ENCODE data around the gene PPP1R9B.

The PPP1R9B gene

GRCh38 chr17:50165066-50165465 lies 14.6 kb upstream of the PPP1R9B start:
- no peaks in the 10 kb centered on the region for H3F3A ChIP-seq (ENCODE audit: insufficient read depth, low read length)
- no peak overlapping the region for H3K27ac ChIP-seq (ENCODE audit: low read depth, low read length, poor library complexity, severe bottlenecking)
- no peak overlapping the region for H3K4me3 ChIP-seq (ENCODE audit: low read depth, low read length, poor library complexity, severe bottlenecking)
- H3K4me1 ChIP-seq (ENCODE audit: insufficient read depth, low read length, severe bottlenecking) = peaks cover 18% of the 10 kb centered on the region
- H3K79me2 ChIP-seq (ENCODE audit: insufficient read depth, low read length) = no peaks in the 10 kb centered on the region
- no peak overlapping the region for H3K9ac ChIP-seq (ENCODE audit: low read length)
- H3K27me3 ChIP-seq (ENCODE audit: insufficient read depth, low read length) = no peaks in the 10 kb centered on the region
- H2AFZ ChIP-seq (ENCODE audit: low read length) = no peak overlapping the region
- no peaks in the 10 kb centered on the region for H3K9me3 ChIP-seq (ENCODE audit: low read length)
- H3K4me2 ChIP-seq (ENCODE audit: low read length) = no peak overlapping the region
- no peaks in the 10 kb centered on the region for H4K20me1 ChIP-seq (ENCODE audit: insufficient read depth, low read length)
- TF ChIP-seq, protein P1, sequence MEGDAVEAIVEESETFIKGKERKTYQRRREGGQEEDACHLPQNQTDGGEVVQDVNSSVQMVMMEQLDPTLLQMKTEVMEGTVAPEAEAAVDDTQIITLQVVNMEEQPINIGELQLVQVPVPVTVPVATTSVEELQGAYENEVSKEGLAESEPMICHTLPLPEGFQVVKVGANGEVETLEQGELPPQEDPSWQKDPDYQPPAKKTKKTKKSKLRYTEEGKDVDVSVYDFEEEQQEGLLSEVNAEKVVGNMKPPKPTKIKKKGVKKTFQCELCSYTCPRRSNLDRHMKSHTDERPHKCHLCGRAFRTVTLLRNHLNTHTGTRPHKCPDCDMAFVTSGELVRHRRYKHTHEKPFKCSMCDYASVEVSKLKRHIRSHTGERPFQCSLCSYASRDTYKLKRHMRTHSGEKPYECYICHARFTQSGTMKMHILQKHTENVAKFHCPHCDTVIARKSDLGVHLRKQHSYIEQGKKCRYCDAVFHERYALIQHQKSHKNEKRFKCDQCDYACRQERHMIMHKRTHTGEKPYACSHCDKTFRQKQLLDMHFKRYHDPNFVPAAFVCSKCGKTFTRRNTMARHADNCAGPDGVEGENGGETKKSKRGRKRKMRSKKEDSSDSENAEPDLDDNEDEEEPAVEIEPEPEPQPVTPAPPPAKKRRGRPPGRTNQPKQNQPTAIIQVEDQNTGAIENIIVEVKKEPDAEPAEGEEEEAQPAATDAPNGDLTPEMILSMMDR (IDR thresholded peaks at IDR 0.05; ENCODE audit: low read length) = no peak
- TF ChIP-seq EZH2 (IDR thresholded peaks at IDR 0.05; ENCODE audit: borderline replicate concordance, low read length) = no peak
- H3K36me3 ChIP-seq (ENCODE audit: insufficient read depth, low read length) = no peaks in the 10 kb centered on the region
- H3K9me2 ChIP-seq (ENCODE audit: low read depth, low read length) = no peaks in the 10 kb centered on the region

DNA sequence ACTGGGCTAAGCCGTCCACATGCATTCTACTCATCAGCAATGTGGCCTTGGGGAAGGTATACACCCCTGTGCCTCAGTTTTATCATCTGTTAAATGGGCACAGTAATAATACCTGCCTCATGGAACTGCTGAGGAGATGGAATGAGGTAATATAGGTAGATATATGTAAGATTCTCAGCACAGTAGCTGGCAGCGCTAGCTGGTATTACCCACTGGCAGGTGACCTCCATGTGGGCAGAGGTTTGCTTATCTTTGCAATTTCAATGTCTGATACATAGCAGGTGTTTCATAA lies 14.2 kb upstream of the PPP1R9B start:
- no peaks in the 10 kb centered on the region for H3K9me2 ChIP-seq (ENCODE audit: low read depth, low read length)
- no peaks in the 10 kb centered on the region for H4K20me1 ChIP-seq (ENCODE audit: insufficient read depth, low read length)
- no peaks in the 10 kb centered on the region for H3F3A ChIP-seq (ENCODE audit: insufficient read depth, low read length)
- no peaks in the 10 kb centered on the region for H3K36me3 ChIP-seq (ENCODE audit: insufficient read depth, low read length)
- no peaks in the 10 kb centered on the region for H3K27me3 ChIP-seq (ENCODE audit: insufficient read depth, low read length)
- H3K27ac ChIP-seq (ENCODE audit: low read depth, low read length, poor library complexity, severe bottlenecking) = no peak overlapping the region
- TF ChIP-seq, protein P1 (IDR thresholded peaks at IDR 0.05; ENCODE audit: low read length) = no peak
- no peak for TF ChIP-seq EZH2 (IDR thresholded peaks at IDR 0.05; ENCODE audit: borderline replicate concordance, low read length)
- no peaks in the 10 kb centered on the region for H3K9me3 ChIP-seq (ENCODE audit: low read length)
- H3K4me2 ChIP-seq (ENCODE audit: low read length) = no peak overlapping the region
- H2AFZ ChIP-seq (ENCODE audit: low read length) = no peak overlapping the region
- peaks cover 18% of the 10 kb centered on the region for H3K4me1 ChIP-seq (ENCODE audit: insufficient read depth, low read length, severe bottlenecking)
- H3K9ac ChIP-seq (ENCODE audit: low read length) = no peak overlapping the region
- H3K79me2 ChIP-seq (ENCODE audit: insufficient read depth, low read length) = no peaks in the 10 kb centered on the region
- no peak overlapping the region for H3K4me3 ChIP-seq (ENCODE audit: low read depth, low read length, poor library complexity, severe bottlenecking)

DNA sequence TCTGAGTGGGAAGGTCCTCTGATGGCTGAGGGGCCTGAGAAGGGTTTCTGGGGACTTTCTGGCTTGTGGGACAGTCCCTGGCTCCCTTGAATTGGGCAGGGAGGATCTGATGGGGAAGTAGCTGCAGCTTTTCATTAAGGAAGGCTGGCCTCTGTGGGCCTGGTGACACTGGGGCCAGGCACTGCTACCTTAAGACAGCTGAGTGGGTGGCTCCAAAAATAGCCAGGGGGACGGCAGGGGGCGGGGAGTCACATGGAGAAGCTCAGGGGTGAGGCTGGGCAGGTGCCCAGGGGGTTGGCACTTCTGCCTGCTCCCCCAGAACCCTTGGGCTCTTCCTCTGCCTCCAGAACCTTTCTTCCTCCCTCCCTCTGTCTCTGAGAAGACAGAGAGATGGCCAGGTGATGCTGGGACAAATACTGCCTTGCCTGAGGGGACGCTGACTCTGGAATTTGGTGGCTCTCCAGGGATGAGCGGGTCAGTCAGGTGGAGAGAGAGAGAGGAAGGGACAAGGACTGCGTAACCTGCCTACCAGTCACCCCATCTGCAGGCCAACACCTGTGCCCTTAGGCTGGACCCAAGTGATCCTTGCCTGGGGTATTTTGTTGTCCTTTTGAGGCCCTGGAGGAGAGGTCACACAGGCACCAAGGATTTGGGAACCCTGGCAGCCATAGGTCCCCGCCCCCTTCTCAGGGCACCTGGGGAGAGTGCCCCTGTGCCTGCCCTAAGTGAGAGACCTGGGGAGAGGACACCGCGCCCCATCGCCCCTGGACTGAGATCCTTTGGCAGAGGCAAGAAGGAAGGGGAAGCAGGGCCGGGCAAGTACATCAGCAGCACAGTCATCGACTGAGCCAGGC lies 13.6 kb upstream of the PPP1R9B start:
- peaks cover 17% of the 10 kb centered on the region for H3K4me1 ChIP-seq (ENCODE audit: insufficient read depth, low read length, severe bottlenecking)
- no peak overlapping the region for H3K9ac ChIP-seq (ENCODE audit: low read length)
- H3K4me2 ChIP-seq (ENCODE audit: low read length) = no peak overlapping the region
- H3K9me3 ChIP-seq (ENCODE audit: low read length) = no peaks in the 10 kb centered on the region
- TF ChIP-seq, protein P1 (IDR thresholded peaks at IDR 0.05; ENCODE audit: low read length) = no peak
- TF ChIP-seq EZH2 (IDR thresholded peaks at IDR 0.05; ENCODE audit: borderline replicate concordance, low read length) = no peak
- no peaks in the 10 kb centered on the region for H3K9me2 ChIP-seq (ENCODE audit: low read depth, low read length)
- H3K27me3 ChIP-seq (ENCODE audit: insufficient read depth, low read length) = no peaks in the 10 kb centered on the region
- H3K4me3 ChIP-seq (ENCODE audit: low read depth, low read length, poor library complexity, severe bottlenecking) = no peak overlapping the region
- no peaks in the 10 kb centered on the region for H4K20me1 ChIP-seq (ENCODE audit: insufficient read depth, low read length)
- H3K36me3 ChIP-seq (ENCODE audit: insufficient read depth, low read length) = no peaks in the 10 kb centered on the region
- H3K27ac ChIP-seq (ENCODE audit: low read depth, low read length, poor library complexity, severe bottlenecking) = no peak overlapping the region
- H3F3A ChIP-seq (ENCODE audit: insufficient read depth, low read length) = no peaks in the 10 kb centered on the region
- no peak overlapping the region for H2AFZ ChIP-seq (ENCODE audit: low read length)
- no peaks in the 10 kb centered on the region for H3K79me2 ChIP-seq (ENCODE audit: insufficient read depth, low read length)
